GM23248 (cell line): ENCODE data around the gene DLG1.

Source experiments
- EZH2 ChIP-seq: fragments of 200-600 bp; sonication (generic); IDR thresholded peaks from 2 replicates; pipeline ENCODE4 v1.6.1; 2018; ENCODE audit warnings: antibody characterized with exemption, mild to moderate bottlenecking; ENCODE audit not compliant: insufficient read depth, poor library complexity, severe bottlenecking
- EZH2phosphoT487 ChIP-seq: fragments of 200-600 bp; sonication (generic); IDR thresholded peaks from 2 replicates; pipeline ENCODE4 v1.6.1; 2018; ENCODE audit warnings: antibody characterized with exemption, moderate library complexity, mild to moderate bottlenecking, low read depth; ENCODE audit not compliant: insufficient read depth

DNA sequence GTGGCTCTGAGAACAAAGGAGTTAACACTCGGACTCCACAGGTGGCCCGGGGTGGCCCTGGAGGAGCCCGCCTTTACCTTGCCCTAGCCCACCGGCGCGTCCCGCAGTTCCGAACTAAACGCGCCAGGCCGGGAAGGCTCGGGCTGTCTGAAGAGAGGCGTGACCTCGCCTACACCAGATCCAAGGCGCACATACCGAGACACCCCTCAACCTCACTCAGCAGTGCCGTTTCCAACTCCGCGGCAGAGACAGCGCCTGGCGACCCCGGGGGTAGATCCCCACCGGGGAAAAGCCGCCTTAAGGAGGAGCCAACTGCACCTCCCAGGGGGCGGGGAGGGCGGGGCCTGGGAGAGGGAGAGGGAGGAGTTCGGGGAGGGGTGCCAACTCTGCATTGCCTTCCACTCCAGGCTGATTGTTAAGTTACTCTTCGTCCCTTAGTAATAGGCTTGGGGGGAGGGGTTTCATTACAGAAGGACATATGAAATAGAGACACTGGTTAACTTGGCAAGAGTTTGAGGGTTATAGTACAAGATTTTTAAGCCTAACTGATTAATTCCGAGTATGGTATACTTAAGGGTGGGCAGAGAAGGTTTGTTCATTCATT lies at the start of gene DLG1:
- TF ChIP-seq EZH2 (no peak), EZH2phosphoT487 (no peak)
